HG02759 (cell line): Measurements from ENCODE around the gene GNG2.

Source experiments
- ATAC-seq: cut with Tn5 transposase; IDR thresholded peaks from one replicate; pipeline ENCODE4 v1.9.1; 2021; ENCODE audit warnings: mild to moderate bottlenecking, moderate library complexity; ENCODE audit not compliant: unreplicated experiment

Gene GNG2

GRCh38 chr14:51860164-51860824, at the start of gene GNG2:
Gene GNG2, plus strand, starts transcription at chr14:51860612. Its CDS starts 90,067 bp downstream, at chr14:51950679.
- ATAC-seq, result peak; percentile 94

GRCh38 chr14:51811706-51812105, 48.7 kb upstream of the GNG2 start:
- ATAC-seq, result no peak

GRCh38 chr14:51816031-51816430, 44.4 kb upstream of the GNG2 start:
- ATAC-seq, result no peak

GRCh38 chr14:51817326-51817725, 43.1 kb upstream of the GNG2 start:
- no peak for ATAC-seq

- ATAC-seq, result no peak
Observed at GRCh38 chr14:51818748-51819380, 41.5 kb upstream of the GNG2 start.

- ATAC-seq, result no peak
Observed at GRCh38 chr14:51821822-51822221, 38.6 kb upstream of the GNG2 start.

GRCh38 chr14:51822499-51822898, 37.9 kb upstream of the GNG2 start:
- no peak for ATAC-seq

GRCh38 chr14:51823706-51824105, 36.7 kb upstream of the GNG2 start:
- no peak for ATAC-seq

- no peak for ATAC-seq
Observed at GRCh38 chr14:51824191-51824590, 36.2 kb upstream of the GNG2 start.

GRCh38 chr14:51825926-51826325, 34.5 kb upstream of the GNG2 start:
- no peak for ATAC-seq

- peak; percentile 98 for ATAC-seq
Observed at GRCh38 chr14:51828017-51828797, 32.2 kb upstream of the GNG2 start.

GRCh38 chr14:51834240-51834639, 26.2 kb upstream of the GNG2 start:
- no peak for ATAC-seq

GRCh38 chr14:51836417-51836816, 24.0 kb upstream of the GNG2 start:
- no peak for ATAC-seq

- peak; percentile 40 for ATAC-seq
Observed at GRCh38 chr14:51844081-51844881, 16.1 kb upstream of the GNG2 start.

- no peak for ATAC-seq
Observed at GRCh38 chr14:51845811-51846210, 14.6 kb upstream of the GNG2 start.

GRCh38 chr14:51846631-51847488, 13.6 kb upstream of the GNG2 start:
- peak; percentile 78 for ATAC-seq

- no peak for ATAC-seq
Observed at GRCh38 chr14:51847489-51847796, 13.0 kb upstream of the GNG2 start.

- no peak for ATAC-seq
Observed at GRCh38 chr14:51848120-51848519, 12.3 kb upstream of the GNG2 start.

- no peak for ATAC-seq
Observed at GRCh38 chr14:51849097-51849496, 11.3 kb upstream of the GNG2 start.

GRCh38 chr14:51850651-51851050, 9.8 kb upstream of the GNG2 start:
- no peak for ATAC-seq
